K562 (cell line): Measurements from ENCODE around the gene VARS1. TPM values are rescaled to one million over a fixed set of nuclear protein-coding genes. Genes with fewer than 3 reads are reported as not detected.

Experiments used
- CHD7 ChIP-seq: fragments of 200-600 bp; sonication (generic); IDR thresholded peaks from one replicate; pipeline ENCODE4 v1.6.1; 2012; ENCODE audit warnings: mild to moderate bottlenecking, low read depth, low read length, inconsistent platforms
- CTCFL ChIP-seq: IDR thresholded peaks from 2 replicates; pipeline ENCODE4 v1.6.1; 2011; ENCODE audit warnings: borderline replicate concordance, low read depth, mild to moderate bottlenecking, moderate library complexity, low read length; ENCODE audit not compliant: insufficient read depth, poor library complexity, severe bottlenecking
- ETV6 ChIP-seq, 3 experiments: fragments of 150-350 bp in 1 of 3; sonication (generic) in 1 of 3; formaldehyde crosslinking in 1 of 3; IDR thresholded peaks; 2 replicates each; pipeline versions ENCODE4 v1.6.1 to v1.8.0; 2014 to 2022; ENCODE audit warnings: borderline replicate concordance in 2 of 3, low read depth in 2 of 3, antibody characterized with exemption in 1 of 3, low read length in 1 of 3, mild to moderate bottlenecking in 1 of 3, missing genetic modification reagents in 1 of 3
- STAT5A ChIP-seq: IDR thresholded peaks from 2 replicates; pipeline ENCODE4 v1.6.1; 2012; ENCODE audit warnings: low read length, inconsistent platforms, borderline replicate concordance
- VEZF1 ChIP-seq: fragments of 200-800 bp; sonication (Bioruptor generic); IDR thresholded peaks from 2 replicates; pipeline ENCODE4 v1.6.1; 2017; ENCODE audit warnings: missing genetic modification characterization, missing compliant biosample characterization
- ZFP91 ChIP-seq: sonication (generic); formaldehyde crosslinking; IDR thresholded peaks from 2 replicates; pipeline ENCODE4 v1.8.0; 2022; ENCODE audit warnings: mild to moderate bottlenecking, missing genetic modification reagents
- polyA plus RNA-seq, 8 experiments: library from polyadenylated mRNA; depleted of rRNA in 4 of 8; stranded (reverse) in 5 of 8; unstranded in 3 of 8; fragments of >200 nt; fragmentation: Nextera tagmentation in 2 of 8; fragmentation: Illumina TruSeq in 1 of 8; extraction: Ambion mirVana in 2 of 8; extraction: Trizol in 1 of 8; gene quantifications; 2 replicates each; pipeline versions ENCODE4 v1.2.1 to v1.2.3, GENCODE V29; 2011 to 2014; ENCODE audit warnings: inconsistent platforms in 1 of 8, missing spikeins in 1 of 8
- total RNA-seq, 7 experiments: library from RNA; depleted of rRNA in 6 of 7; stranded (reverse); fragments of >200 nt in 6 of 7; fragmentation: Illumina TruSeq in 2 of 7; extraction: Trizol in 2 of 7; gene quantifications; 2 replicates each; pipeline versions ENCODE4 v1.2.1 to v1.2.3, GENCODE V29; 2011 to 2021; ENCODE audit warnings: low replicate concordance in 1 of 7

VARS1 gene
- total and polyA plus RNA-seq, 9 of the 15 experiments (the other 6 are each of a cell fraction or from before 2014, with no cell fraction given): 2.9 to 488 (median 130) TPM

GRCh38 chr6:31815025-31815838, 19.7 kb upstream of the VARS1 start, which contains the start of the genes HSPA1A and HSPA1L (continued):
- TF ChIP-seq CHD7 (peak; percentile 54), STAT5A (no peak), ETV6 (IDR thresholded peaks at IDR 0.05; ENCODE audit: borderline replicate concordance in 1 of 2, low read depth in 2 of 2, low read length in 1 of 2) (no peak), ETV6 (CRISPR knock-in tag; IDR thresholded peaks at IDR 0.05; ENCODE audit: borderline replicate concordance) (peak; percentile 70), CTCFL (no peak), ZFP91 (CRISPR knock-in tag) (0 out of 2 replicates have a peak, but pooled peaks have one; percentile 32), VEZF1 (CRISPR knock-in tag) (no peak)
